ENCODE measurements around the gene BCAP29. TPM values are rescaled to one million over a fixed set of nuclear protein-coding genes. Genes with fewer than 3 reads are reported as not detected.
"Not testable (repeated sequence)": the region's sequence is repeated elsewhere in the genome, so short reads cannot be mapped to it uniquely, and the experiment has no call there.

BCAP29 gene
- polyA plus RNA-seq (2012; ENCODE audit: insufficient read depth, insufficient read length, low read depth), result 22.2 TPM

GRCh38 chr7:107579885-107580715 is at the start of gene BCAP29:
Gene BCAP29 (plus strand): TSS chr7:107580246. CDS start chr7:107580773, 527 bp downstream.
- peak; percentile 85 for DNase-seq
- Histone ChIP-seq H3K4me3 (ENCODE audit: low read depth, low read length) (peak within 1 kb of the TSS; percentile 88), H3K36me3 (no peaks in the 10 kb centered on the region; the same call in 1 of the 2 replicates), H3K9me3 (no peaks in the 10 kb centered on the region), H3K4me1 (no peaks in the 10 kb centered on the region; the same call in 1 of the 2 replicates), H3K27me3 (no peaks in the 10 kb centered on the region)
- peak; percentile 55 for TF ChIP-seq CTCF (IDR thresholded peaks at IDR 0.05; ENCODE audit: low read depth, low read length)

- Histone ChIP-seq H3K4me3 (ENCODE audit: low read depth, low read length) (no peak overlapping the region), H3K4me1 (no peaks in the 10 kb centered on the region), H3K27me3 (no peaks in the 10 kb centered on the region), H3K9me3 (no peaks in the 10 kb centered on the region), H3K36me3 (no peaks in the 10 kb centered on the region)
- TF ChIP-seq CTCF (IDR thresholded peaks at IDR 0.05; ENCODE audit: low read depth, low read length), result no peak
- DNase-seq, result no peak
These were observed 49.3 kb upstream of the BCAP29 start for GRCh38 chr7:107530751-107531150.

GRCh38 chr7:107534139-107534538 is 45.9 kb upstream of the BCAP29 start:
- no peaks in the 10 kb centered on the region for H3K27me3 ChIP-seq

GRCh38 chr7:107537228-107537627 is 42.8 kb upstream of the BCAP29 start:
- H3K9me3 ChIP-seq; H3K4me3 ChIP-seq (ENCODE audit: low read depth, low read length); DNase-seq; H3K36me3 ChIP-seq; H3K27me3 ChIP-seq; H3K4me1 ChIP-seq: not testable (repeated sequence)

More at GRCh38 chr7:107534139-107534538, 45.9 kb upstream of the BCAP29 start:
- Histone ChIP-seq H3K36me3 (no peaks in the 10 kb centered on the region), H3K4me3 (ENCODE audit: low read depth, low read length) (no peak overlapping the region), H3K9me3 (no peaks in the 10 kb centered on the region), H3K4me1 (no peaks in the 10 kb centered on the region)
- no peak for DNase-seq
- no peak for TF ChIP-seq CTCF (IDR thresholded peaks at IDR 0.05; ENCODE audit: low read depth, low read length)

- Histone ChIP-seq H3K9me3 (no peaks in the 10 kb centered on the region), H3K4me3 (ENCODE audit: low read depth, low read length) (no peak overlapping the region), H3K4me1 (peaks cover 5% of the 10 kb centered on the region), H3K36me3 (no peaks in the 10 kb centered on the region), H3K27me3 (no peaks in the 10 kb centered on the region)
- no peak for DNase-seq
- no peak for TF ChIP-seq CTCF (IDR thresholded peaks at IDR 0.05; ENCODE audit: low read depth, low read length)
These were observed 42.0 kb upstream of the BCAP29 start for GRCh38 chr7:107538001-107538400.

- Histone ChIP-seq H3K36me3 (peaks cover 14% of the 10 kb centered on the region; the same call in 1 of the 2 replicates), H3K27me3 (no peaks in the 10 kb centered on the region), H3K9me3 (no peaks in the 10 kb centered on the region), H3K4me3 (ENCODE audit: low read depth, low read length) (no peak overlapping the region), H3K4me1 (peaks cover 5% of the 10 kb centered on the region)
- no peak for DNase-seq
- TF ChIP-seq CTCF (IDR thresholded peaks at IDR 0.05; ENCODE audit: low read depth, low read length), result no peak
These were observed 36.6 kb upstream of the BCAP29 start for GRCh38 chr7:107543338-107543993.

Data from BE2C (cell line).